HUDEP-2 (cell line): ENCODE data around the gene SMIM5.

Source experiments
- DNase-seq, 76 experiments: peaks; one replicate each; lab custom pipeline; 2025; ENCODE audit not compliant: unreplicated experiment in 76 of 76; lab: John Stamatoyannopoulos, UW

Gene SMIM5

GRCh38 chr17:75638893-75639292 lies 5.7 kb downstream of the SMIM5 start:
- DNase-seq = peak in 5 of 76 experiments; percentile 23 to 42 (median 26)

- peak in 4 of 76 experiments; percentile 19 to 57 (median 34) for DNase-seq
Measured at GRCh38 chr17:75639327-75639726, 6.1 kb downstream of the SMIM5 start.

- DNase-seq = peak in 7 of 76 experiments; percentile 13 to 57 (median 23)
Measured at GRCh38 chr17:75639771-75640555, 6.7 kb downstream of the SMIM5 start.

- DNase-seq = no peak
Measured at GRCh38 chr17:75640556-75641119, 7.4 kb downstream of the SMIM5 start.

DNA sequence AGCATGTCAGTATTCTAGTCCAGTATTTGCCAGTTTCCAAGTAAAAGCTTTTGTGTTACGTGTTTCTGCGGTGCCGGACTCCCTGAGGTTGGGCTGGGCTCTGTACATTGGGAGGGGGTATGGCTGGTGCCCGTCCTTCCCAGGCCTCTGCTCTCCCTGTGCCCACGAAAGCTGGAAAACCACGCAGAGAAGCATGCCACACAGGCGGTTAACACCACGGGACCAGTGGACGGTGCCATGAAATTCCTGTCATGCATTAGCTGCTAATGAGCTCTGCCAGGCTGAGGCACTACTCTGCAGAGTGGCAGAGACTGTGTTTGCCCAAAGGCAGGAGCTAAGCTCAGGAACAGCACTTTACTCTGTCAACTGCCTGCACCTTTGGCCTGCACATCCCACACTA lies 8.1 kb downstream of the SMIM5 start:
- DNase-seq = peak in 2 of 76 experiments; percentile 22 to 31

DNA sequence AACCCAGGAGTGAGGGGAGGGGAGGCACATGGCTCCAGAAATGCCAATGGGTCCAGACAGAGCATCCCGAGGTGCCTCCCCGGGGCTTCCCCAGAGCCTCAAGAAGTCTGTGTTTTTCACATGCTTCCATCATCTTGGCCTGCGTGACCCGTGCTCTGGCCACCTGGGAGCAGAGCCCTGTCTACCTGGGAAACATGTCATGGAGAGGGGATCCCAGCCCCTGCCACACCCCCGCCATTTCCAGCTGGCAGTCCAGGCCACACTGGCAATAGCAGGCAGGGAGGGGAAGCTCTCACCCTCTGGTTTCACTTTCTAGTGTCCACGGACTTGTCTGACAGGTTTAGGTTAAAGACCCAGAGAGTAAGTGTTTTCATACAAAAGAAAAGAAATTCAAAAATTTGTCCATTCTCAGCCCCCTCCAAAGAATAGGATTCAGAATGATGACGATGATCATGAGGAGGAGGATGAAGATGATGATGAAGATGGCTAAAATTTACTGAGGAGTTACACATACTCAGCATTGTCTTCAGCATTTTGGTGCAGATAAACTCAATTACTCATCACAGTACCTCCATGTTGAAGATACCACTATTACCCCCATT lies 9.0 kb downstream of the SMIM5 start:
- peak in 4 of 76 experiments; percentile 27 to 38 (median 30) for DNase-seq

DNA sequence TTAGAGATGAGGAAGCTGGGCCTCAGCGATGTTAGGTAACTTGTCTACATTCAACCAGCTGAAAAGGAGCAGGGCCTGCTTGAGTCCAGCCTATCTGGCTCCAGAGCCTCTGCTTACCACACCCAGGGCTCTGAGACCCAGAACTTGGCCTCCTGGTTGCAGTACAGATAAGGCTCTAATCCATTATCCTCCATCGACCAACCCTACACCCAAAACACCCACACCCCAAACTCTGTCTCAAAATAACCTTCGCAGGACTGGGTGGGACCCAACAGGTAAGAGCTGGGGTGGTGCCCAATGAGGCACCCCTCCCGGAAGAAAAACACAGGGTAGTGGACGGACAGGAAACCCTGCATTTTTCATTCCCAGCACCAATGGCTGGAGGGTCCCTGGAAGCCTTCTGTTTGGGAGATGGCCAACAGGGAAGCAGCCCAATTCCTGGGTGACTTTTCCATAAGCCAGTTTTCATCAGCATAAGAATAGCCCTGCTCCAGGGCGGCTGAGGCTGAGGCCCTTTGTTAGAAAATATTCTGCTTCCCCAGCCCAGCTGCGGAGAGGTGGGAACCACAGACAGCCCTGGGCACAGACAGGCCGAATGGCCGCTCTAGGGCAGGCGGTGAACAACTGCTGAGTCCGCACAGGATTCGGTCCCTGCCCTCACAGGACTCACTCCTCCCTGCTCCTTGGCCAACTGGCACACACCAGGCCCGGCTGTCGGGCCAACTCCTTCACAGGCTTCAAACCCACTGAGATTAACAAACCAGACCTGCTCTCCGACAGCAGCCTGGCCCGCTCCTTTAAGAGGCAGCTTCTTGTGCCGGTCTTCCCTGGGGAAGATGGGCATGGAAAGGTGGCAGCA lies 9.8 kb downstream of the SMIM5 start:
- peak in 74 of 76 experiments; percentile 39 to 88 (median 70) for DNase-seq

DNA sequence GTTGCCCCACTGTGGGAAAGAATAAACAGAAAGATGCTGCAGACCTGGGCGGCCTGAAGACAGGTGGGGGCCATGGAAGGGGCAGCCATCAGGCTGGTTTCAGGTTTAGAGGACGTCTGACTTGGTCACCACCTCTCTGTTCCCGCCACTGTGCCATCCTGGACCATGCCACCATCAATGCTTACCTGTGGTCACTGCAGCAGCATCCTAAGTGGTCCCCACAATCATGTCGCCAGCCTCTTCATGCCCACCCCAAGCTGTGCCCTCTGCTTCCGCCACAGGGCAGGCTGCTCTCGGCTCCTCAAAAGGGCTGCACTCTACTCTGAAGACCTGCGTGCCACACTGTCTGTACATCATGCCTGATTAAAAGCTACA lies 10.4 kb downstream of the SMIM5 start:
- no peak for DNase-seq

DNA sequence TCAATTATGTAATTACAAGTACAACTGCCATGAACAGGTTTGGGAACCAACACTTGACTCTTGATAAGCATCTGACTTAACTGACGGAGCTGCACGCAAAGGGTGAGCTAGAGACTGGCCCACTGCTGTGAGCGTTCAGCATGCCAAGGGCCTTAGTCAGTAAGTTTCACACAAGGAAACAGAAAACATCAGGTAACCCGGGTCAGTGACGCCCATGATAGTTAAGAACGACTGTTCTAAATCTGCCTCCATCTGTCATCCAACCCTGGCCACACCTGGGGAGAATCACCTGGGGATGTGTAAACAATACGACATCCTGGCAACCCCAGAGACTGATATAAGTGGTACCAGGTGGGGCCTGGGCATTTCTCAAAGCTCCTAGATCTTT lies 12.3 kb downstream of the SMIM5 start:
- DNase-seq = peak in 18 of 76 experiments; percentile 10 to 61 (median 28)

GRCh38 chr17:75645889-75646637 lies 12.8 kb downstream of the SMIM5 start:
- DNase-seq = no peak

DNA sequence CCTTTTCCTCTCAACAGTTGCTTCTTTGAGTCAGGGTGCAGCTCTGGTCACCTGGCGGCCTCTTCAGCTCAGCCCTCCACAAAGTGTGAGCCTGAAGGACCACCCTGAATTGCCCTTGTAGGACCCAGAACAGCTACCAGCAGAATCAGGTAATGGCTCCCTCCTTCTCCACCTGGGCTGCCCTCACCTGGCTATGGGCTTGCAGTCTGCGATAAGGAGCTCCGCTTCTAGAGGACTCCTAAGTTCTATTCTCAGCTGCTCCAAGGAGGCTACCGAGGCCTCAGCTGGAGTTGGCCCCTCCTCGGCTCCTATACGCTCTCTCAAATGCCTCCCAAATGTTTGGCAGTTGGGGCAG lies 13.4 kb downstream of the SMIM5 start:
- no peak for DNase-seq

GRCh38 chr17:75647061-75647460 lies 13.8 kb downstream of the SMIM5 start:
- DNase-seq = no peak

- DNase-seq = no peak
Measured at GRCh38 chr17:75647921-75648320, 14.7 kb downstream of the SMIM5 start.

DNA sequence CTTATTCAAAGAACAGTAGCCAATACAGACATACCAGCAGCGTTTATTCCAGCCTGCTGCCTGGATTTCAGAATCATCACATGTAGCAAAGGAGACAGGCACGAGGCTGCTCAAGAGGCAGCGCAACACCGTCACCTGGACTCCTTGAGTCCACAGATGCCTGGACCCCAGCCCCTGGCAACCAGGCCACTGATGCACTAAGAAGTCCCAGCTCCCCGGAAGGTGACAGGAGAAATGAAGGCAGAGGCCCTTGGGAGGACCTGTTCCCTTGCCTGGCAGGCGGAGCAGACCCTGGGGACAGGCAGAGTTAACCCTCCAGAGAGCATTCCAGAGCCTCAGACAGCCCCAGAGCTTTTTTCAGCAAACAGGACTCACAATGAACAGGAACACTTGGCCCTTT lies 16.5 kb downstream of the SMIM5 start:
- no peak for DNase-seq

GRCh38 chr17:75650874-75651273 lies 17.6 kb downstream of the SMIM5 start:
- no peak for DNase-seq

DNA sequence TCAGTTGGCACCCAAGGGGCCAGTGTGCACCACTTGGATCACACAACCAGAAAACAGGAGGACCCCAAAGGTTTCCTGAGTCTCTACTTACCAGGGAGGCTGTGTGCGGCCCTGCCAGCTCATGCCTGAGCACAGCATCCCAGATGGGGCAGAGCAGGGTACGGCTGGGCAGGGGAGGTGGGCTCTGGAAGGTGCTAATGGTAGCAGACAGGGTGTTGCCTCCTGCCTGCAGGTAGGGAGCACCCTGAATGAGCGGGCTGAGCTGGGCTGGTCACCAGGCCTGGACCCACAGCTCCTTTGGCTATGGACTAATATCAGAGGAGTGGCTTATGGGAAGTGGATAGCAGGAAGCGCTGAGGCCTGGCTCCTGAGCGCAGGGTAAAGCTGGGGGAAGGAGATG lies 19.1 kb downstream of the SMIM5 start:
- no peak for DNase-seq

GRCh38 chr17:75652934-75653549 lies 19.8 kb downstream of the SMIM5 start:
- peak in 36 of 76 experiments; percentile 7 to 67 (median 33) for DNase-seq

DNA sequence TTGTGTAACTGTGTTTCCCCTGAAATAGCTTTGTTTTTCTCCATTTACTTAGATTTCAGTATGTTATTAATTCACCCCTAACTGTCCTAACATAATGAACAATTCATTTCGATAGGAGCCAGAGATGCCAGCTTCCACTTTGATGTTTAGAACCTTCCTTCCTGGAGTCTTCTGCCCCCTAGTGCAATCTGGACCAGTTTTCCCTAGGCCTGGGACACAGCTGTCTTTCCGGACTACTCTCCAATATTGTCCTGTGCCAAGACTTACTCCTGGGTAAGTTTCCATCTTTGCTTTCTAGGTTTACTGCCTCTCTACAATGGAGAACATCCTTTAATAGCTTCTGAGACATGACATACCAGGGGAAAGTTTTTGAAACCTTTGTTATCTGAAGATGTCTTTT lies 20.9 kb downstream of the SMIM5 start:
- peak in 1 of 76 experiments; percentile 4 for DNase-seq

- DNase-seq = no peak
Measured at GRCh38 chr17:75658237-75658636, 25.0 kb downstream of the SMIM5 start.

GRCh38 chr17:75661531-75661930 lies 28.3 kb downstream of the SMIM5 start:
- DNase-seq = no peak
